NCI-H1105 (cell line): ENCODE measurements around the gene ZNF548.

Experiments used
- DNase-seq: peaks from one replicate; lab custom pipeline; 2025; lab: John Stamatoyannopoulos, UW

ZNF548 gene

GRCh38 chr19:57398868-57399267 lies 9.2 kb downstream of the ZNF548 start:
- no peak for DNase-seq

GRCh38 chr19:57403737-57404563 lies 14.3 kb downstream of the ZNF548 start:
- DNase-seq, result no peak

- DNase-seq, result peak; percentile 69
Measured at GRCh38 chr19:57406516-57407123, 17.0 kb downstream of the ZNF548 start.

- peak; percentile 91 for DNase-seq
Measured at GRCh38 chr19:57410877-57411671, 21.4 kb downstream of the ZNF548 start, which contains the start of gene ZNF17. Gene ZNF17, plus strand, starts transcription at chr19:57411161. Its CDS starts 2,455 bp downstream, at chr19:57413616.

DNA sequence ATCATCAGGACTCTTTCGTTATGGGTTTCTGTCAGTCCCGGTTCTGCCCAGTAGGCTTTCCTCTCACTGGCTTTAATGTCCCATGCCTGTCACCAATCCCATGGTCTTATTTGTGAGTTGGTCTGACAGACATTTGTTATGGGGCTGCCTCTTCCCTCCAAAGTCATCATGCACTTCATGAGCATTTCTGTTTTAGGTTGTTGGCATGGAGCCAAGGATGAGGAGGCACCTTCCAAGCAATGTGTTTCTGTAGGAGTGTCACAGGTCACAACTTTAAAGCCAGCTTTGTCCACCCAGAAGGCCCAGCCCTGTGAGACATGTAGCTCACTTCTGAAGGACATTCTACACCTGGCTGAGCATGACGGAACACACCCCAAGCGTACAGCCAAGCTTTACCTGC lies 29.8 kb downstream of the ZNF548 start:
- DNase-seq, result no peak

GRCh38 chr19:57421037-57421436 lies 31.4 kb downstream of the ZNF548 start:
- DNase-seq, result no peak

GRCh38 chr19:57434386-57435061 lies 44.9 kb downstream of the ZNF548 start:
- DNase-seq, result no peak

DNA sequence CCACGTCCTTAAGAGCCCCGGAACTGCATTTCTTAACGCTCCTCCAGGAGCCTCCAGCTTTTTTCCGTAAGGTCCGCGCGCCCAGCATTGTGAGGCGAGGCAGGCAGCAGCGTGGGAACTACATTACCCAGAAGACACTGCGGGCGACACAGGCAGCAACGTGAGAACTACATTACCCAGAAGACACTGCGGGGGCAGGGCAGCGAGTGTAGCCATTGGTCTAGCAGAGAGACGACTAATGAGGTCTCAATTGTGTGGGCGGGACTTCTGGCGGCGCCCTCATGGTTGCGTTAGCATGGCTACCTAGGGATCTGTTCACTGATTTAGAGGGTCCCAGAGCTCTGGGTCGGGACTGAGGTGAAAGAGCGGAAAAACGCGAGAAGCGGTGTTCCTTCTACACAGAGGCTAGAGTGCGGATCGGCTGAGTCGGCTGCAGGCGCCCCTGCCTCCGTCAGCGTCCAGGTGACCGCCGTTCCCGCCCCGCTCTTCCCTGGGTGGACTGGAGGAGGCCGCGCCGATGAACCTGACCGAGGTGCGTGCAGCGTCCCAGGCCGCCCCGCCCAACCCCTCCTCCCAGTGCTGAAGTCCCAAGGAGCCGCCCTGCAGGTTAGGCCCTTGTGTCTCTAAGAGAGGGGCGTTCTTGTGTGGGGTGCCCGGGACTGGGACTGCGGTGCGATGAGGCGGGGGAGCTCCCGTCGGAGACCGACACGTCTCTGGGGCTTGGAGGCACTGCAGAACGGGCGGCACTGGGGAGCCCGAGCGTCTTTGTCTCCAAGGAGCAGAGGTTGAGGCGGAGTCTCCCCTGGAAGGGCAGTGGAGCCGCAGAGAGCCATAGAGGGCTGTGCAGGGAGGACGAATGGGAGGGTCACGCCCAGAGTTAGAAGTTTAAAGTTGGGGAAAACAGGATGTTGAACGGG lies 45.7 kb downstream of the ZNF548 start, which contains the start of gene ZNF749:
Gene ZNF749 (plus strand): TSS at position 264 of the 917 bp plus-strand sequence. CDS start 254 bp downstream, at position 518.
- DNase-seq, result peak; percentile 100

- DNase-seq, result no peak
Measured at GRCh38 chr19:57436417-57436816, 46.8 kb downstream of the ZNF548 start.

DNA sequence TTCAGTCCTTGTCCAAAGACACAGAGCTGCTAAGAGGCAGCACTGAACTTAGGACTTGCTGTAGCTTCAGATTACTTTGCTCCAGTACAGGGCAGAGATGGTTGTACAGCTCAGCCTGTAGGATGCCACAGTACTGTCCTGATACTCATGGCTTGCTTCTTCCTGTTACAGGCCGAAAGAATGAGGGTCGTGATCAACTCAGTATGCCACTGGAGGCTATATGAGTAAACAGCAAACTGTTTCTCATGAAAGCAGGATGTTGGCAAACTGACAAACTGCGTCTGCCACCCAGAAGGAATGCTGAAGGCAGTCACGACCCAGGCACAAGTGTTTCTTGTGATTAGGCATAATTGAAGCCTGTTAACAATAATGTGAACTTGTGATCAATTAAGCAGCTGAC lies 48.3 kb downstream of the ZNF548 start:
- DNase-seq, result no peak

GRCh38 chr19:57438925-57439324 lies 49.3 kb downstream of the ZNF548 start:
- DNase-seq, result no peak

- no peak for DNase-seq
Measured at GRCh38 chr19:57441979-57442752, 52.5 kb downstream of the ZNF548 start.

- DNase-seq, result no peak
Measured at GRCh38 chr19:57443121-57443696, 53.6 kb downstream of the ZNF548 start.

- DNase-seq, result no peak
Measured at GRCh38 chr19:57452307-57452706, 62.7 kb downstream of the ZNF548 start.
